HEK293T (cell line): ENCODE data around the gene ANO10.
"Not testable (repeated sequence)": the region's sequence is repeated elsewhere in the genome, so short reads cannot be mapped to it uniquely, and the experiment has no call there.

Experiments used
- ARNT ChIP-seq: fragments of 450-650 bp; IDR thresholded peaks from 2 replicates; pipeline ENCODE4 v1.6.1; 2017; ENCODE audit warnings: mild to moderate bottlenecking
- BHLHE40 ChIP-seq: fragments of 450-650 bp; IDR thresholded peaks from 2 replicates; pipeline ENCODE4 v1.6.1; 2016; ENCODE audit warnings: mild to moderate bottlenecking, moderate library complexity, borderline replicate concordance
- ELF4 ChIP-seq: fragments of 450-650 bp; IDR thresholded peaks from 2 replicates; pipeline ENCODE4 v1.6.1; 2017; ENCODE audit warnings: antibody characterized with exemption
- FOXA1 ChIP-seq: fragments of 450-650 bp; IDR thresholded peaks from 2 replicates; pipeline ENCODE4 v1.6.1; 2016; ENCODE audit warnings: mild to moderate bottlenecking
- FOXK2 ChIP-seq: fragments of 450-650 bp; IDR thresholded peaks from 2 replicates; pipeline ENCODE4 v1.6.1; 2016; ENCODE audit warnings: mild to moderate bottlenecking
- FOXM1 ChIP-seq: fragments of 450-650 bp; IDR thresholded peaks from 2 replicates; pipeline ENCODE4 v1.6.1; 2017; ENCODE audit warnings: mild to moderate bottlenecking, borderline replicate concordance
- L3MBTL2 ChIP-seq: fragments of 450-650 bp; conservative IDR thresholded peaks from 2 replicates; pipeline ENCODE4 v1.6.1; 2016; ENCODE audit warnings: mild to moderate bottlenecking
- NFRKB ChIP-seq: fragments of 450-650 bp; IDR thresholded peaks from 2 replicates; pipeline ENCODE4 v1.6.1; 2016; ENCODE audit warnings: mild to moderate bottlenecking, moderate library complexity
- PKNOX1 ChIP-seq: fragments of 450-650 bp; IDR thresholded peaks from 2 replicates; pipeline ENCODE4 v1.6.1; 2016
- SP1 ChIP-seq: fragments of 450-650 bp; IDR thresholded peaks from 2 replicates; pipeline ENCODE4 v1.6.1; 2017
- SUZ12 ChIP-seq: fragments of 450-650 bp; IDR thresholded peaks from 2 replicates; pipeline ENCODE4 v1.6.1; 2016; ENCODE audit warnings: mild to moderate bottlenecking
- TARDBP ChIP-seq: fragments of 450-650 bp; IDR thresholded peaks from 2 replicates; pipeline ENCODE4 v1.6.1; 2016
- ZNF384 ChIP-seq: fragments of 450-650 bp; IDR thresholded peaks from 2 replicates; pipeline ENCODE4 v1.6.1; 2016

- TF ChIP-seq FOXK2, BHLHE40, SP1, NFRKB, FOXA1, TARDBP, FOXM1, PKNOX1, L3MBTL2, ELF4, SUZ12, ARNT: not testable (repeated sequence)
- 0 out of 2 replicates have a peak, but pooled peaks have one; percentile 37 for TF ChIP-seq ZNF384
These were observed 77.5 kb downstream of the ANO10 start for GRCh38 chr3:43544277-43544676.
